A549 (cell line): Measurements from ENCODE around the gene CAPSL.

Experiments
- EP300 ChIP-seq, 2 experiments: fragments of >200 bp; sonication (Bioruptor Twin); formaldehyde crosslinking; IDR thresholded peaks; 2 replicates in 1 of 2; 3 replicates in 1 of 2; pipeline ENCODE4 v1.6.1; 2016 to 2017
- FOSB ChIP-seq: fragments of 250-450 bp; sonication (Bioruptor Pico); IDR thresholded peaks from 2 replicates; pipeline ENCODE4 v1.5.0; 2020; ENCODE audit warnings: mild to moderate bottlenecking, moderate library complexity
- GATA3 ChIP-seq: IDR thresholded peaks from 2 replicates; pipeline ENCODE4 v1.6.1; 2012; ENCODE audit warnings: borderline replicate concordance
- JUN ChIP-seq, 2 experiments: fragments of >200 bp; sonication (Bioruptor Twin); formaldehyde crosslinking; IDR thresholded peaks; 2 replicates in 1 of 2; 3 replicates in 1 of 2; pipeline ENCODE4 v1.6.1; 2016 to 2017
- KDM1A ChIP-seq: fragments of 200-600 bp; sonication (generic); IDR thresholded peaks from 2 replicates; pipeline ENCODE4 v1.6.1; 2016; ENCODE audit warnings: low read depth, mild to moderate bottlenecking
- ZC3H11A ChIP-seq: fragments of 450-650 bp; IDR thresholded peaks from 2 replicates; pipeline ENCODE4 v1.6.1; 2014; ENCODE audit warnings: antibody characterized with exemption, mild to moderate bottlenecking
- TF ChIP-seq, protein P1 (sequence below): fragments of >200 bp; sonication (Bioruptor Twin); formaldehyde crosslinking; IDR thresholded peaks from 3 replicates; pipeline ENCODE4 v1.5.1; 2016
- TF ChIP-seq, protein P2 (sequence below): IDR thresholded peaks from 2 replicates; pipeline ENCODE4 v1.6.1; 2012
- TF ChIP-seq, protein P3 (sequence below): fragments of 250-450 bp; sonication (Bioruptor Pico); IDR thresholded peaks from 2 replicates; pipeline ENCODE4 v1.5.0; 2021; ENCODE audit warnings: mild to moderate bottlenecking, moderate library complexity, borderline replicate concordance
- TF ChIP-seq, protein P4 (sequence below): fragments of 450-650 bp; IDR thresholded peaks from 2 replicates; pipeline ENCODE4 v1.6.1; 2014; ENCODE audit warnings: antibody characterized with exemption

DNA sequence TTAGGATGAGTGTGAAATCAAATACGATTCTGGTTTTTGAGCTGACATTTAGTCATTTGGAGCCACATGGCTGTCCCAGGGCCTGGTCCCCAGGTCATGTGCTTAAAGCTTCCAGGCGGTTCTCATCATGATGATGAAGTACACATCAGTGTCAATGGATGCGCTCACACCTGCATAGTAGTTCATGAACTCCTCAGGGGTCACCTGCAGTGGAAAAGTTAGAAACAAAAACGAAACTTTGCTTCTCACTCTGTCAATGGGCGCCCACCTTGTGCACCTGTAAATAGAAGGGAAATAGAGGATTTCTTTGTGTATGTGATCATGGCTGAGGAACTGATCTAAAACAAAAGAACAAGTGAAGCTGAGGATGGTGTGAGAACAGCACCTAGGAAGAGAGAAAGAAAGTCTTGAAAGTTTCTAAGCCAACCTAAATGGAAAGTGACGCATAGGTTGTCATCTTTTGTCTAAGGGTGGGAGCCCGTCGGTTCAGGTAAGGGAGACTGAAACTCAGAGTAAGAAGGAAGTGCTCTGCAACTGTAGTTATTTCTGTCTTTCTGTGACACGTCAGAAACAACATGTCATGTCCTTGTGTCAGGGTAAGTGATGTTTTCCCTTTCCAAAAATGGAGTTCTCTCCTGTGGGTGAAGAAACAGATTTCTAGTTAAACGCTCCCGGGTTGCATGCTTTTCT lies 33.8 kb downstream of the CAPSL start:
- TF ChIP-seq, protein P1, sequence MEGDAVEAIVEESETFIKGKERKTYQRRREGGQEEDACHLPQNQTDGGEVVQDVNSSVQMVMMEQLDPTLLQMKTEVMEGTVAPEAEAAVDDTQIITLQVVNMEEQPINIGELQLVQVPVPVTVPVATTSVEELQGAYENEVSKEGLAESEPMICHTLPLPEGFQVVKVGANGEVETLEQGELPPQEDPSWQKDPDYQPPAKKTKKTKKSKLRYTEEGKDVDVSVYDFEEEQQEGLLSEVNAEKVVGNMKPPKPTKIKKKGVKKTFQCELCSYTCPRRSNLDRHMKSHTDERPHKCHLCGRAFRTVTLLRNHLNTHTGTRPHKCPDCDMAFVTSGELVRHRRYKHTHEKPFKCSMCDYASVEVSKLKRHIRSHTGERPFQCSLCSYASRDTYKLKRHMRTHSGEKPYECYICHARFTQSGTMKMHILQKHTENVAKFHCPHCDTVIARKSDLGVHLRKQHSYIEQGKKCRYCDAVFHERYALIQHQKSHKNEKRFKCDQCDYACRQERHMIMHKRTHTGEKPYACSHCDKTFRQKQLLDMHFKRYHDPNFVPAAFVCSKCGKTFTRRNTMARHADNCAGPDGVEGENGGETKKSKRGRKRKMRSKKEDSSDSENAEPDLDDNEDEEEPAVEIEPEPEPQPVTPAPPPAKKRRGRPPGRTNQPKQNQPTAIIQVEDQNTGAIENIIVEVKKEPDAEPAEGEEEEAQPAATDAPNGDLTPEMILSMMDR: no peak
- TF ChIP-seq, protein P2, sequence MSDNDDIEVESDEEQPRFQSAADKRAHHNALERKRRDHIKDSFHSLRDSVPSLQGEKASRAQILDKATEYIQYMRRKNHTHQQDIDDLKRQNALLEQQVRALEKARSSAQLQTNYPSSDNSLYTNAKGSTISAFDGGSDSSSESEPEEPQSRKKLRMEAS: no peak
- TF ChIP-seq JUN (IDR thresholded peaks at IDR 0.05) (no peak), EP300 (IDR thresholded peaks at IDR 0.05) (no peak), KDM1A (no peak), ZC3H11A (no peak), FOSB (CRISPR knock-in tag) (no peak), GATA3 (no peak)
- TF ChIP-seq, protein P3, sequence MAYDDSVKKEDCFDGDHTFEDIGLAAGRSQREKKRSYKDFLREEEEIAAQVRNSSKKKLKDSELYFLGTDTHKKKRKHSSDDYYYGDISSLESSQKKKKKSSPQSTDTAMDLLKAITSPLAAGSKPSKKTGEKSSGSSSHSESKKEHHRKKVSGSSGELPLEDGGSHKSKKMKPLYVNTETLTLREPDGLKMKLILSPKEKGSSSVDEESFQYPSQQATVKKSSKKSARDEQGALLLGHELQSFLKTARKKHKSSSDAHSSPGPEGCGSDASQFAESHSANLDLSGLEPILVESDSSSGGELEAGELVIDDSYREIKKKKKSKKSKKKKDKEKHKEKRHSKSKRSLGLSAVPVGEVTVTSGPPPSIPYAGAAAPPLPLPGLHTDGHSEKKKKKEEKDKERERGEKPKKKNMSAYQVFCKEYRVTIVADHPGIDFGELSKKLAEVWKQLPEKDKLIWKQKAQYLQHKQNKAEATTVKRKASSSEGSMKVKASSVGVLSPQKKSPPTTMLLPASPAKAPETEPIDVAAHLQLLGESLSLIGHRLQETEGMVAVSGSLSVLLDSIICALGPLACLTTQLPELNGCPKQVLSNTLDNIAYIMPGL (CRISPR knock-in tag): no peak
- TF ChIP-seq, protein P4, sequence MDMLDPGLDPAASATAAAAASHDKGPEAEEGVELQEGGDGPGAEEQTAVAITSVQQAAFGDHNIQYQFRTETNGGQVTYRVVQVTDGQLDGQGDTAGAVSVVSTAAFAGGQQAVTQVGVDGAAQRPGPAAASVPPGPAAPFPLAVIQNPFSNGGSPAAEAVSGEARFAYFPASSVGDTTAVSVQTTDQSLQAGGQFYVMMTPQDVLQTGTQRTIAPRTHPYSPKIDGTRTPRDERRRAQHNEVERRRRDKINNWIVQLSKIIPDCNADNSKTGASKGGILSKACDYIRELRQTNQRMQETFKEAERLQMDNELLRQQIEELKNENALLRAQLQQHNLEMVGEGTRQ: no peak
